SK-N-SH (cell line): ENCODE data around the gene TMEM209.

Experiments
- CHD2 ChIP-seq: fragments of 150-350 bp; IDR thresholded peaks from 2 replicates; pipeline ENCODE4 v1.6.1; 2018; ENCODE audit warnings: low read length; ENCODE audit not compliant: partially characterized antibody
- CTCF ChIP-seq: fragments of 200-600 bp; sonication (generic); IDR thresholded peaks from 2 replicates; pipeline ENCODE4 v1.6.1; 2017; ENCODE audit warnings: antibody characterized with exemption, mild to moderate bottlenecking, moderate library complexity
- GABPA ChIP-seq: IDR thresholded peaks from 2 replicates; pipeline ENCODE4 v1.4.0; 2012; ENCODE audit warnings: low read depth, mild to moderate bottlenecking
- MAX ChIP-seq: IDR thresholded peaks from 2 replicates; pipeline ENCODE4 v1.4.0; 2012; ENCODE audit warnings: low read depth
- POLR2AphosphoS5 ChIP-seq: IDR thresholded peaks from 2 replicates; pipeline ENCODE4 v1.6.1; 2012; ENCODE audit warnings: low read depth, low read length
- REST ChIP-seq: IDR thresholded peaks from 2 replicates; pipeline ENCODE4 v1.6.1; 2012; ENCODE audit warnings: mild to moderate bottlenecking, low read depth, low read length, moderate library complexity
- TF ChIP-seq, protein P1 (sequence below): IDR thresholded peaks from 2 replicates; pipeline ENCODE4 v1.4.0; 2012; ENCODE audit warnings: low read depth, borderline replicate concordance

DNA sequence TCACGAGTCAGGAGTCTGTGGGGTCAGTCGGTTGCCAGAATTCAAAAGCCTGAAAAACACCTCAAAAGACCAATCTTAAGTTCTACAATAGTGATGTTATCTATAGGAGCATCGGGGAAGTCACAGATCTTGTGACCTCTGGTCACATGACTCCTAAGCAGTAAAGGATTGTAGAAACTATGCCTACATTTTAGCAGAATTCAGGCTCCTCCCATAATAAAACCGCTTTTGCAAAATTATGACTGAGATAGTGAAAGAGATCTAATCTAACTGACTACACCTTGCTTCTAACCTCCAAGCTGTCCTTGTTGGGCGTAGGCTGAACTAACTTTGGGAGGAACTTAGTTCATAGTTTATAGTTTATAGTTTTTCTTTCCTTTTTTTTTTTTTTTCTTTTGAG lies 19.0 kb upstream of the TMEM209 start:
- TF ChIP-seq, protein P1, sequence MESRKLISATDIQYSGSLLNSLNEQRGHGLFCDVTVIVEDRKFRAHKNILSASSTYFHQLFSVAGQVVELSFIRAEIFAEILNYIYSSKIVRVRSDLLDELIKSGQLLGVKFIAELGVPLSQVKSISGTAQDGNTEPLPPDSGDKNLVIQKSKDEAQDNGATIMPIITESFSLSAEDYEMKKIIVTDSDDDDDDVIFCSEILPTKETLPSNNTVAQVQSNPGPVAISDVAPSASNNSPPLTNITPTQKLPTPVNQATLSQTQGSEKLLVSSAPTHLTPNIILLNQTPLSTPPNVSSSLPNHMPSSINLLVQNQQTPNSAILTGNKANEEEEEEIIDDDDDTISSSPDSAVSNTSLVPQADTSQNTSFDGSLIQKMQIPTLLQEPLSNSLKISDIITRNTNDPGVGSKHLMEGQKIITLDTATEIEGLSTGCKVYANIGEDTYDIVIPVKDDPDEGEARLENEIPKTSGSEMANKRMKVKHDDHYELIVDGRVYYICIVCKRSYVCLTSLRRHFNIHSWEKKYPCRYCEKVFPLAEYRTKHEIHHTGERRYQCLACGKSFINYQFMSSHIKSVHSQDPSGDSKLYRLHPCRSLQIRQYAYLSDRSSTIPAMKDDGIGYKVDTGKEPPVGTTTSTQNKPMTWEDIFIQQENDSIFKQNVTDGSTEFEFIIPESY: no peak
- TF ChIP-seq POLR2AphosphoS5: no peak
- no peak for TF ChIP-seq GABPA
- TF ChIP-seq CTCF: no peak
- no peak for TF ChIP-seq MAX
- no peak for TF ChIP-seq REST
- TF ChIP-seq CHD2: no peak
